GM19238 (cell line): ENCODE measurements around the gene HDDC3.
A peak's percentile ranks its signal among the peaks of the same experiment; 100 is the strongest.
"Not testable (repeated sequence)": the region's sequence is repeated elsewhere in the genome, so short reads cannot be mapped to it uniquely, and the experiment has no call there.

Experiments used
- DNase-seq: peaks from one replicate; pipeline ENCODE4 v3.0.0; 2011; ENCODE audit warnings: low spot score; ENCODE audit not compliant: insufficient read length

Gene HDDC3

GRCh38 chr15:90930861-90931574, 1.3 kb downstream of the HDDC3 start:
- DNase-seq = no peak

- no peak for DNase-seq
These were observed 2.9 kb downstream of the HDDC3 start for GRCh38 chr15:90929246-90930019.

DNA sequence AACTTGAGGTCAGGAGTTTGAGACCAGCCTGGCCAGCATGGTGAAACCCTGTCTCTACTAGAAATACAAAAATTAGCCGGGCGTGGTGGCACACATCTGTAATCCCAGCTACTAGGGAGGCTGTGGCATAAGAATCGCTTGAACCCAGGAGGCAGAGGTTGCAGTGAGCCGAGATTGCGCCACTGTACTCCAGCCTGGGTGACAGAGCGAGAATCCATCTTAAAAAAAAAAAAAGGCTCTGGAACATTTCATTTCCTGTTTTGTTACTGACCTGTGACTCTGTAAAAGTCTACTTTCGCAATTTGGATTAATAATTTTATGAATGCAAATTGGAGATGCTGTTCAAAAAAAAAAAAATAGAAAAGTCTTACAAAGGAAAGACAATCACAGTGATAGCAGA, 4.2 kb downstream of the HDDC3 start:
- DNase-seq = not testable (repeated sequence)

- DNase-seq = not testable (repeated sequence)
These were observed 5.6 kb downstream of the HDDC3 start for GRCh38 chr15:90926766-90927165.

- DNase-seq = peak; percentile 61
These were observed 8.0 kb downstream of the HDDC3 start for GRCh38 chr15:90924375-90924774.

- peak; percentile 70 for DNase-seq
These were observed 9.5 kb downstream of the HDDC3 start for GRCh38 chr15:90922712-90923322.

GRCh38 chr15:90921887-90922286, 10.5 kb downstream of the HDDC3 start:
- DNase-seq = no peak

GRCh38 chr15:90918835-90919234, 13.5 kb downstream of the HDDC3 start:
- DNase-seq = no peak

- DNase-seq = no peak
These were observed 14.1 kb downstream of the HDDC3 start for GRCh38 chr15:90918034-90918788.

- DNase-seq = no peak
These were observed 14.8 kb downstream of the HDDC3 start for GRCh38 chr15:90917569-90917968.

- no peak for DNase-seq
These were observed 15.9 kb downstream of the HDDC3 start for GRCh38 chr15:90916461-90916860.

DNA sequence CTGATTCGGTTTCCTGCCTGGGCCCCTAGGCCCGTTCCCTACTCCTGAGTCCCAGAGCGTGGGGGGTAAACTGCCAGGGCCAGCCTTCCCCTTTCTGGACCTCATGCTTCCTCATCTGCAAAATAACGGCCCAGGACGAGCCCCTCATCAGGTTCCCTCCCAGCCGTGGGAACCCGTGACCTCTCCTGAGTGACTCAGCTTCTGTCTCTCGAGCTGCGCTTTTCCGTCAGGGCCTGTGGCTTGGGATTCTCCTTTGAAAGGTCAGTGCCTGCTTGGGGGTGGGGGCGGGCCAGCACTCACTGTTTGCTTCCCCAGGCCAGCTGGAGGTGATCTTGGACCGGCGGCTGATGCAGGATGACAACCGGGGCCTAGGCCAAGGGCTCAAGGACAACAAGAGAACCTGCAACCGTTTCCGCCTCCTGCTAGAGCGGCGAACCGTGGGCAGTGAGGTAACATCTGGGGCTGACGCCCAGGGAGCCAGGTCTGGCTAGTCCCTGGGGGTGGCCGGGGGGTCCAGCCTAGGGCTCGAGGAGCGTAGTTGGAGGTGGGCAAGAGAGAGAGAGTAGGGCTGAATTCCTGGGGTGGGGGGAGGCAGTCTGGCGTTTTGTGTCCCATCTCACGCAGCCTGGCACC, 16.4 kb downstream of the HDDC3 start:
- DNase-seq = no peak

DNA sequence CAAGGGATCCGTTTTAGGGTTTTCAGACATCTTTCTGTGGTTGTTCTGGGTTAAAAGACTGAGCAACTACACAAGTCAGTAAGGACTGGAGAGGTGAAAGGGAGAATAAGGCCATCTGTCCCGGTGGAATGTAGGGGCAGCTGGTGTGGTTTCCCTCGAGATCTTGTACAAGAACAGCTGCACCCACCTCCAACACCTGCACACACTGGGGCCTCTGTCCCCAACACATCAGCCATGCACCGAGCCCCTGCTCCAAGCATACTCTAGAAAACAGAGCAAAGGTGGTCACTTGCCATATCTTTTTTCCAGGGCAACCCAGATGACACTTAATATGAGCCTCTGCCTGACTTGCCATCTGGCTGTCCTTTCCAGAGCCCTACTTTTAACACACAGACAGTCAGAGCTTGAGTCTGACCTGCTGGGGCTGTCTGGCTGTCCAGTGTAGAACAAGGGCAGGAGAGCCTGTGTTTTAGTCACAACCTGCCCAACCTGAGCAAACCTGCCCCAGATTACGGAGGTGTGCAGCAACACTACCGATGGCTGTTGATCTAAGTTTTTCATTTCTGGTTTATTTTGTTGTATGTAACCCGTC, 17.0 kb downstream of the HDDC3 start:
- DNase-seq = no peak

GRCh38 chr15:90914305-90915080, 17.9 kb downstream of the HDDC3 start:
- DNase-seq = no peak

- DNase-seq = no peak
These were observed 18.9 kb downstream of the HDDC3 start for GRCh38 chr15:90913398-90913944.

- DNase-seq = no peak
These were observed 19.6 kb downstream of the HDDC3 start for GRCh38 chr15:90912770-90913075.

DNA sequence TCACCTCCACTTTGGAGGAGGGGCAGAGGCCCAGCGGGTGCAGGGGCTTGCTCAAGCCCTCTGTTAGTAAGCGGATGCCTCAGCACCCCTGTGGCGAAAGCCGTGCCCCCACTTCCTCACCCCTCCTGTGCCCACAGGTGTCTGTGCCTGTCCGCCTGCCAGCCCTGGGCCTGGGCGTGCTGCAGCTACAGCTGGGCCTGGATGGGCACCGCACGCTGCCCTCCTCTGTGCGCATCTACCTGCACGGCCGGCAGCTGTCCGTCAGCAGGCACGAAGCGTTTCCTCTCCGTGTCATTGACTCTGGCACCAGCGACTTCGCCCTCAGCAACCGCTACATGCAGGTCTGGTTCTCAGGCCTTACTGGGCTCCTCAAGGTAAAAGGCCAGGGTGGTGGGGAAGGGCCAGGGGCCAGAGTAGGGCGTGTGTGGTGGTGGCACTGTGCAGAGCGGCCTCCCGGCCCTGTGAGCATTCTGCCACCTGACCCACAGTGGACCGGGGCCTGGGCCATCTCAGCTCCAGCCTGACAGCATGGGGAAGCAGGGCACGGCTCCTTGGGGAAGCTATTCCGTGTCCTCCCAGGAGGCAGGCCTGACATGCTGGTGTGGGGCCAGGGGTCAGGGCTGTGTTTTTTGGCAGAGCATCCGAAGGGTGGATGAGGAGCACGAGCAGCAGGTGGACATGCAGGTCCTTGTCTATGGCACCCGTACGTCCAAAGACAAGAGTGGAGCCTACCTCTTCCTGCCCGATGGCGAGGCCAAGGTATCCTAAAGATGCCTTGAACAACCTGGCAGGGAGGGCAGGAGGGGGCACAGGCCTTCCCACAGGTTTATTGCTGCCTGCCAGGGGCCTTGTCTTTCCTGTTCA, 20.2 kb downstream of the HDDC3 start:
- DNase-seq = no peak

- DNase-seq = no peak
These were observed 21.1 kb downstream of the HDDC3 start for GRCh38 chr15:90911302-90911623.
